Natural killer cell (primary cell): ENCODE measurements around the gene LRP1B. TPM values are rescaled to one million over a fixed set of nuclear protein-coding genes. Genes with fewer than 3 reads are reported as not detected.

Experiments
- ATAC-seq, 3 donors: fragments of 150-1000 bp in 2 of 3; fragments of 200-7000 bp in 1 of 3; cut with Tn5 transposase; 1 replicate in 1 of 3; 2 replicates in 2 of 3; pipeline ENCODE4 v1.10.0; 2021; ENCODE audit warnings: mild to moderate bottlenecking in 2 of 3, moderate library complexity in 2 of 3
- DNase-seq, 2 donors: peaks; one replicate each; pipeline versions ENCODE4 v3.0.0 to v3.0.0-alpha.2; 2013 to 2021; ENCODE audit warnings: mixed read lengths in 1 of 2
- H3K27ac ChIP-seq: one replicate; pipeline ENCODE4 v1.5.1; 2013; ENCODE audit warnings: mild to moderate bottlenecking, low read length
- H3K27me3 ChIP-seq: one replicate; pipeline ENCODE4 v1.6.1; 2013; ENCODE audit warnings: low read length; ENCODE audit not compliant: control insufficient read depth, insufficient read depth
- H3K36me3 ChIP-seq: one replicate; pipeline ENCODE4 v1.6.1; 2013; ENCODE audit warnings: low read length; ENCODE audit not compliant: control insufficient read depth, insufficient read depth
- H3K4me1 ChIP-seq: one replicate; pipeline ENCODE4 v1.6.1; 2013; ENCODE audit warnings: low read length; ENCODE audit not compliant: control insufficient read depth, insufficient read depth
- H3K4me3 ChIP-seq: one replicate; pipeline ENCODE4 v1.5.1; 2013; ENCODE audit warnings: low read length
- H3K9me3 ChIP-seq: one replicate; pipeline ENCODE4 v1.6.1; 2013; ENCODE audit warnings: low read length; ENCODE audit not compliant: control insufficient read depth, insufficient read depth
- H3K27ac Mint-ChIP-seq, 2 donors: one replicate each; pipeline ENCODE4 v1.8.0; 2022; ENCODE audit warnings: mild to moderate bottlenecking in 2 of 2, mixed read lengths in 2 of 2, moderate library complexity in 1 of 2
- H3K27me3 Mint-ChIP-seq, 2 donors: one replicate each; pipeline ENCODE4 v1.8.0; 2022; ENCODE audit warnings: low read depth in 2 of 2, mixed read lengths in 2 of 2
- H3K36me3 Mint-ChIP-seq: one replicate; pipeline ENCODE4 v1.8.0; 2022; ENCODE audit warnings: mixed read lengths
- H3K4me1 Mint-ChIP-seq, 2 donors: one replicate each; pipeline ENCODE4 v1.8.0; 2022; ENCODE audit warnings: mixed read lengths in 2 of 2
- H3K4me3 Mint-ChIP-seq: one replicate; pipeline ENCODE4 v1.8.0; 2022; ENCODE audit warnings: mild to moderate bottlenecking, moderate library complexity, mixed read lengths
- H3K9me3 Mint-ChIP-seq, 2 donors: one replicate each; pipeline ENCODE4 v1.8.0; 2022; ENCODE audit warnings: mixed read lengths in 2 of 2
- WGBS: methylation state at CpG from one replicate; pipeline ENCODE4 v1.1.7; 2013; ENCODE audit warnings: missing lambda C conversion rate; ENCODE audit not compliant: insufficient coverage; 5-methylcytosine and 5-hydroxymethylcytosine counted together
- intact Hi-C: fragments of 100-400 bp; cut with micrococcal nuclease; formaldehyde crosslinking; loops from one replicate; pipeline ENCODE4 v1.14.2; 2022
- total RNA-seq, 4 donors: library from RNA; stranded (reverse); fragments of 120-200 nt in 1 of 4; gene quantifications; one replicate each; pipeline versions ENCODE4 v1.2.3 to v1.2.4, GENCODE V29; 2013 to 2022
- TF ChIP-seq, protein P1 (sequence below): fragments of 200-600 bp; IDR thresholded peaks from one replicate; pipeline ENCODE4 v1.8.0; 2022; ENCODE audit warnings: antibody characterized with exemption

Gene LRP1B
- total RNA-seq, 3 donors from 2014 or later (not counting 1 experiment from before 2014, with no cell fraction given): 0.05 TPM; not detected in 2

DNA sequence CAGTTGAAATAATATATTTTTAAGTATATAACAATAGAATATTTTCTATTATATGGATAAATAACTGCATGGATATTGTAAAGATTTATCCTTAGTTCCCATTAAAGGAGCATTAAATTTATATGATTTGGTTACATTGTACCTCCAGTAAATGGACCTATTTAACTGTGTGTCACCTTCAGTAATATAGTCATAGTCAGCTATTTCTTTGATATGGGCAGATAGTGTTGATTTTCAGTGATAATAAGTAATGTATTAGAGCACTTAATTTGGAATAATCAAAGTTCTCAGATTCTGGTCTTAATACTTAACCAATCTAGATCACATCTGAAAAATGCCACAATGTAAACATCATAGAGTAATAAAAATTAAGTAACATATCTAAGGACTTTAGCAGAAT lies 1823.3 kb downstream of the LRP1B start:
- H3K27ac ChIP-seq: no peak overlapping the region
- Mint-ChIP-seq H3K27ac (no peak overlapping the region), H3K9me3 (peaks cover 7 to 10% of the 10 kb centered on the region in 2 donors), H3K36me3 (no peaks in the 10 kb centered on the region), H3K4me1 (no peaks in the 10 kb centered on the region), H3K4me3 (no peak overlapping the region), H3K27me3 (no peaks in the 10 kb centered on the region)
- no peaks in the 10 kb centered on the region for H3K9me3 ChIP-seq
- intact Hi-C loops: no loop called here
- H3K36me3 ChIP-seq: no peaks in the 10 kb centered on the region
- H3K4me1 ChIP-seq: no peaks in the 10 kb centered on the region
- TF ChIP-seq, protein P1, sequence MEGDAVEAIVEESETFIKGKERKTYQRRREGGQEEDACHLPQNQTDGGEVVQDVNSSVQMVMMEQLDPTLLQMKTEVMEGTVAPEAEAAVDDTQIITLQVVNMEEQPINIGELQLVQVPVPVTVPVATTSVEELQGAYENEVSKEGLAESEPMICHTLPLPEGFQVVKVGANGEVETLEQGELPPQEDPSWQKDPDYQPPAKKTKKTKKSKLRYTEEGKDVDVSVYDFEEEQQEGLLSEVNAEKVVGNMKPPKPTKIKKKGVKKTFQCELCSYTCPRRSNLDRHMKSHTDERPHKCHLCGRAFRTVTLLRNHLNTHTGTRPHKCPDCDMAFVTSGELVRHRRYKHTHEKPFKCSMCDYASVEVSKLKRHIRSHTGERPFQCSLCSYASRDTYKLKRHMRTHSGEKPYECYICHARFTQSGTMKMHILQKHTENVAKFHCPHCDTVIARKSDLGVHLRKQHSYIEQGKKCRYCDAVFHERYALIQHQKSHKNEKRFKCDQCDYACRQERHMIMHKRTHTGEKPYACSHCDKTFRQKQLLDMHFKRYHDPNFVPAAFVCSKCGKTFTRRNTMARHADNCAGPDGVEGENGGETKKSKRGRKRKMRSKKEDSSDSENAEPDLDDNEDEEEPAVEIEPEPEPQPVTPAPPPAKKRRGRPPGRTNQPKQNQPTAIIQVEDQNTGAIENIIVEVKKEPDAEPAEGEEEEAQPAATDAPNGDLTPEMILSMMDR: no peak
- DNase-seq: no peak
- H3K4me3 ChIP-seq: no peak overlapping the region
- no peak for ATAC-seq
- no peaks in the 10 kb centered on the region for H3K27me3 ChIP-seq

DNA sequence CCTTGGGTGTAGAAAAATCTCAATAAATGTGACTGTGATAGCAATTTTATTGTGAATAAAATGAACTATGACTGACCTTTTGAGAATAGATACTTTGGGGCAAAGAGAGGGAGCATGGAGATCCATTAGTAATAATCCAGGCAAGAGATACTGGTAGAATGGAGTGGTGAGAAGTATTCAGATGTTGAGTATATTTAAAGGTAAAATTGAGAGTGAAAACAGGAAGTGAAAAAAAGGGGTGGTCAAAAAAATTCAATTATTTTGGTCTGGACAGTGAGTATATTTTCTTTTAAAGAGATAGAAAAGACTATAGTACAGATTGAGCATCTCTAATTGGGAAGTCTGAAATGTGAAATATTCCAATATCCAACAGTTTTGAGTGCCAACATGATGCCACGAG lies 1835.0 kb downstream of the LRP1B start:
- intact Hi-C loops: no loop called here
- WGBS: no CpG with 5 or more reads among the region's 1 CpG
- H3K4me1 Mint-ChIP-seq: no peaks in the 10 kb centered on the region
- ATAC-seq: no peak
- Histone ChIP-seq H3K27ac (no peak overlapping the region), H3K4me3 (no peak overlapping the region), H3K9me3 (no peaks in the 10 kb centered on the region), H3K27me3 (no peaks in the 10 kb centered on the region), H3K4me1 (no peaks in the 10 kb centered on the region), H3K36me3 (no peaks in the 10 kb centered on the region)
- TF ChIP-seq, protein P1: no peak
- no peak overlapping the region for H3K4me3 Mint-ChIP-seq
- H3K27me3 Mint-ChIP-seq: no peaks in the 10 kb centered on the region
- H3K27ac Mint-ChIP-seq: no peak overlapping the region
- peaks cover 22 to 23% of the 10 kb centered on the region in 2 donors for H3K9me3 Mint-ChIP-seq
- H3K36me3 Mint-ChIP-seq: peaks cover 4% of the 10 kb centered on the region
- no peak for DNase-seq

DNA sequence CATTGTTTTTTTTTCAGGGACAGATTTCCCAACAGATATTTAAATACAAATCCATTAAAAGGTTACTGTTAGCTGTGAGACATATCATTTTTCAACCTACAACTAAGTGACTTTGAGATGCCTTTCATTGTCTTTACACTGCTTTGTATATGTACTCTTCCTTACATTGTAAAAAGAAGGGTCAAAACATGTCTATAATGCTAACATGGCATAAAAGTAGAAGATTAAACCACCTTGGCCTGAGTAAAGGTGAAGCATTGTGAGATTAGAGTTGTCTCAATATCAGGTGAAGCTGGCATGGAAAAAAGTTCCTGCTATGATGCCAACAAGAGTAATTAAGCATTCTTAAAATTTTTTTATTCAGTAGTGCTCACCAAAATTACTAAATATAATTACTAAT lies 1842.1 kb downstream of the LRP1B start:
- Histone ChIP-seq H3K36me3 (no peaks in the 10 kb centered on the region), H3K9me3 (no peaks in the 10 kb centered on the region), H3K27ac (no peak overlapping the region), H3K4me1 (no peaks in the 10 kb centered on the region), H3K4me3 (no peak overlapping the region), H3K27me3 (no peaks in the 10 kb centered on the region)
- no peak overlapping the region for H3K27ac Mint-ChIP-seq
- H3K36me3 Mint-ChIP-seq: peaks cover 4% of the 10 kb centered on the region
- no peak overlapping the region for H3K4me3 Mint-ChIP-seq
- H3K27me3 Mint-ChIP-seq: no peaks in the 10 kb centered on the region
- ATAC-seq (no peak), DNase-seq (no peak)
- intact Hi-C loops: no loop called here
- TF ChIP-seq, protein P1: no peak
- H3K9me3 Mint-ChIP-seq: peaks cover 7 to 15% of the 10 kb centered on the region in 2 donors
- no peaks in the 10 kb centered on the region for H3K4me1 Mint-ChIP-seq

DNA sequence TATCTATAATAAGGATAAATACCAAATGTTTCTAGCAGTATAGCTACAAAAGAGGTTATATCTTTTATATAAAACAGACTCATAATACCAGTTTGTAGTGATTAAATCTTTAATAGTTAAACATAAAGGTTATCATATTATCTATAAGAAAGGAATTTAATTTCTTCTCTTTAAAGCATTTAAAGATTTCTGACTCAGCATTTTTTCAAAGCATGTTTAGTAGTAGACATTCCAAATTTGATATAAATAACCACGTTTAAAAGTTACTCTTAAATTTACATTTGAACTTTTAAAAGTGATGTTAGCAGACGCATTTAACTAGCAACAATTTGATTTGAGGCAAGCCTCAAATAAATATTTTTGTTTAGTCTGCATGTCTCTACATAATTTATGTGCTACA lies 1842.6 kb downstream of the LRP1B start:
- H3K36me3 ChIP-seq: no peaks in the 10 kb centered on the region
- H3K36me3 Mint-ChIP-seq: peaks cover 4% of the 10 kb centered on the region
- H3K27me3 ChIP-seq: no peaks in the 10 kb centered on the region
- H3K27me3 Mint-ChIP-seq: no peaks in the 10 kb centered on the region
- no peaks in the 10 kb centered on the region for H3K4me1 Mint-ChIP-seq
- DNase-seq (no peak), ATAC-seq (no peak)
- no peak overlapping the region for H3K27ac ChIP-seq
- no peak overlapping the region for H3K4me3 Mint-ChIP-seq
- H3K4me1 ChIP-seq: no peaks in the 10 kb centered on the region
- intact Hi-C loops: no loop called here
- H3K9me3 Mint-ChIP-seq: peaks cover 7 to 15% of the 10 kb centered on the region in 2 donors
- no peak overlapping the region for H3K27ac Mint-ChIP-seq
- H3K9me3 ChIP-seq: no peaks in the 10 kb centered on the region
- 80% methylated on average over 1 of the region's 2 CpGs for WGBS
- H3K4me3 ChIP-seq: no peak overlapping the region
- TF ChIP-seq, protein P1: no peak
